ENCODE data around the gene FXR1. TPM values are rescaled to one million over a fixed set of nuclear protein-coding genes. Genes with fewer than 3 reads are reported as not detected.

The FXR1 gene
- total RNA-seq, 1 donor from 2014 or later, result 558 TPM

GRCh38 chr3:181007262-181007661 is 94.8 kb downstream of the FXR1 start:
- no peak for DNase-seq

- DNase-seq, result no peak
Observed at GRCh38 chr3:181008796-181009195, 96.3 kb downstream of the FXR1 start.

GRCh38 chr3:181009225-181009624 is 96.8 kb downstream of the FXR1 start:
- no peak for DNase-seq

GRCh38 chr3:181017690-181018089 is 105.2 kb downstream of the FXR1 start:
- no peak for DNase-seq

- DNase-seq, result no peak
Observed at GRCh38 chr3:181025204-181025603, 112.7 kb downstream of the FXR1 start.

GRCh38 chr3:181030948-181031347 is 118.5 kb downstream of the FXR1 start:
- DNase-seq, result no peak

Other genes starting within 250 kb of the FXR1 start
- 0.10 TPM for gene CCDC39, start 233.2 kb upstream of the FXR1 start, total RNA-seq
- gene DNAJC19, start 77.1 kb downstream of the FXR1 start, total RNA-seq, result 30.0 TPM